CD4-positive, alpha-beta T cell (primary cell): Measurements from ENCODE around the gene ZNG1A. TPM values are rescaled to one million over a fixed set of nuclear protein-coding genes. Genes with fewer than 3 reads are reported as not detected.

Experiments
- total RNA-seq, 174 experiments: library from RNA in 2 of 174; stranded (reverse) in 2 of 174; gene quantifications; one replicate each; pipeline ENCODE4 v1.2.3 and lab custom pipeline; 2021 to 2026

ZNG1A gene
- total RNA-seq, 2 experiments from 2014 or later: 21.9 to 22.4 TPM

Other genes with a start within 250 kb of the ZNG1A start
- 10 to 100 TPM; 10.9 to 11.2 TPM for gene WASHC1, start 149.6 kb downstream of the ZNG1A start, total RNA-seq
- under 1 TPM in 1 of 2 experiments, not detected in 1; 0.20 TPM for gene FOXD4, start 60.6 kb downstream of the ZNG1A start, total RNA-seq
- gene DOCK8, start 35.8 kb upstream of the ZNG1A start, total RNA-seq: 100 to 1,000 TPM; 123 to 126 TPM